KMS-11 (cell line): Measurements from ENCODE around the gene AKR7A3.

Experiments used
- H2AFZ ChIP-seq: fragments of 200-600 bp; sonication (generic); 2 replicates; pipeline ENCODE4 v1.6.1; 2016; ENCODE audit warnings: antibody characterized with exemption, mixed run types, low read depth
- H3K27ac ChIP-seq: fragments of 200-600 bp; sonication (generic); 2 replicates; pipeline ENCODE4 v1.6.1; 2016; ENCODE audit warnings: mild to moderate bottlenecking, mixed run types
- H3K27me3 ChIP-seq: fragments of 200-600 bp; sonication (generic); 2 replicates; pipeline ENCODE4 v1.6.1; 2017; ENCODE audit warnings: mild to moderate bottlenecking, low read depth, mixed run types, moderate library complexity; ENCODE audit not compliant: insufficient read depth
- H3K36me3 ChIP-seq: fragments of 200-600 bp; sonication (generic); 2 replicates; pipeline ENCODE4 v1.6.1; 2017; ENCODE audit warnings: mild to moderate bottlenecking, mixed run types; ENCODE audit not compliant: insufficient read depth
- H3K4me1 ChIP-seq: fragments of 200-600 bp; sonication (generic); 2 replicates; pipeline ENCODE4 v1.6.1; 2016; ENCODE audit warnings: mild to moderate bottlenecking, low read depth, mixed run types; ENCODE audit not compliant: poor library complexity, severe bottlenecking
- H3K4me2 ChIP-seq: fragments of 200-600 bp; sonication (generic); 2 replicates; pipeline ENCODE4 v1.7.0; 2016; ENCODE audit warnings: mild to moderate bottlenecking, mixed run types
- H3K4me3 ChIP-seq: fragments of 200-600 bp; sonication (generic); IDR thresholded peaks from 2 replicates; pipeline ENCODE4 v1.6.1; 2017; ENCODE audit warnings: low read depth, low read length, mixed read lengths; ENCODE audit not compliant: insufficient read depth
- H3K79me2 ChIP-seq: fragments of 200-600 bp; sonication (generic); 2 replicates; pipeline ENCODE4 v1.6.1; 2016; ENCODE audit warnings: low read depth, mixed run types; ENCODE audit not compliant: insufficient read depth
- H3K9ac ChIP-seq: fragments of 200-600 bp; sonication (generic); 2 replicates; pipeline ENCODE4 v1.6.1; 2016; ENCODE audit warnings: mild to moderate bottlenecking, mixed run types
- H4K20me1 ChIP-seq: fragments of 200-600 bp; sonication (generic); 2 replicates; pipeline ENCODE4 v1.6.1; 2016; ENCODE audit warnings: mild to moderate bottlenecking, mixed run types; ENCODE audit not compliant: insufficient read depth
- TF ChIP-seq, protein P1 (sequence below): fragments of 200-600 bp; sonication (generic); conservative IDR thresholded peaks from 2 replicates; pipeline ENCODE4 v1.6.1; 2017; ENCODE audit warnings: low read depth, mild to moderate bottlenecking, antibody characterized with exemption, low read length, moderate library complexity, mixed read lengths

Gene AKR7A3

DNA sequence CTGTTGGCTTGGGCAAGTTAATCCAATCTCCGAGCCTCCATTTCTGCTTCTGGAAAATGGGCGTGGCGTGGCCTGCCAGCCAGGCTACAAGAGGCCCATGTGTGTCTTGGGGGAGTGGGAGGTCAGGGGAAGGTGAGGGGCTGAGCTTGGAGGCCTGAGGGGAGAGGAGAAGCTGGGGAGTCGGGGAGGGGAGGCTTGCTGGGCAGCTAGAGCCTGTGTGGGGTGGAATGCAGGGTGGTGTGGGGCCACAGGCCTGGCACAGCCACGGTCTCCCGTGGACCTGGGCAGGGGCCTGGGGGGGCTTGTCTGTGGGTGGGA is 38.1 kb upstream of the AKR7A3 start:
- Histone ChIP-seq H3K4me1 (no peaks in the 10 kb centered on the region), H3K27me3 (no peaks in the 10 kb centered on the region), H2AFZ (no peak overlapping the region), H4K20me1 (no peaks in the 10 kb centered on the region), H3K79me2 (no peaks in the 10 kb centered on the region), H3K36me3 (no peaks in the 10 kb centered on the region), H3K4me3 (no peak overlapping the region), H3K4me2 (no peak overlapping the region), H3K9ac (no peak overlapping the region), H3K27ac (no peak overlapping the region)
- TF ChIP-seq, protein P1, sequence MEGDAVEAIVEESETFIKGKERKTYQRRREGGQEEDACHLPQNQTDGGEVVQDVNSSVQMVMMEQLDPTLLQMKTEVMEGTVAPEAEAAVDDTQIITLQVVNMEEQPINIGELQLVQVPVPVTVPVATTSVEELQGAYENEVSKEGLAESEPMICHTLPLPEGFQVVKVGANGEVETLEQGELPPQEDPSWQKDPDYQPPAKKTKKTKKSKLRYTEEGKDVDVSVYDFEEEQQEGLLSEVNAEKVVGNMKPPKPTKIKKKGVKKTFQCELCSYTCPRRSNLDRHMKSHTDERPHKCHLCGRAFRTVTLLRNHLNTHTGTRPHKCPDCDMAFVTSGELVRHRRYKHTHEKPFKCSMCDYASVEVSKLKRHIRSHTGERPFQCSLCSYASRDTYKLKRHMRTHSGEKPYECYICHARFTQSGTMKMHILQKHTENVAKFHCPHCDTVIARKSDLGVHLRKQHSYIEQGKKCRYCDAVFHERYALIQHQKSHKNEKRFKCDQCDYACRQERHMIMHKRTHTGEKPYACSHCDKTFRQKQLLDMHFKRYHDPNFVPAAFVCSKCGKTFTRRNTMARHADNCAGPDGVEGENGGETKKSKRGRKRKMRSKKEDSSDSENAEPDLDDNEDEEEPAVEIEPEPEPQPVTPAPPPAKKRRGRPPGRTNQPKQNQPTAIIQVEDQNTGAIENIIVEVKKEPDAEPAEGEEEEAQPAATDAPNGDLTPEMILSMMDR: no peak

DNA sequence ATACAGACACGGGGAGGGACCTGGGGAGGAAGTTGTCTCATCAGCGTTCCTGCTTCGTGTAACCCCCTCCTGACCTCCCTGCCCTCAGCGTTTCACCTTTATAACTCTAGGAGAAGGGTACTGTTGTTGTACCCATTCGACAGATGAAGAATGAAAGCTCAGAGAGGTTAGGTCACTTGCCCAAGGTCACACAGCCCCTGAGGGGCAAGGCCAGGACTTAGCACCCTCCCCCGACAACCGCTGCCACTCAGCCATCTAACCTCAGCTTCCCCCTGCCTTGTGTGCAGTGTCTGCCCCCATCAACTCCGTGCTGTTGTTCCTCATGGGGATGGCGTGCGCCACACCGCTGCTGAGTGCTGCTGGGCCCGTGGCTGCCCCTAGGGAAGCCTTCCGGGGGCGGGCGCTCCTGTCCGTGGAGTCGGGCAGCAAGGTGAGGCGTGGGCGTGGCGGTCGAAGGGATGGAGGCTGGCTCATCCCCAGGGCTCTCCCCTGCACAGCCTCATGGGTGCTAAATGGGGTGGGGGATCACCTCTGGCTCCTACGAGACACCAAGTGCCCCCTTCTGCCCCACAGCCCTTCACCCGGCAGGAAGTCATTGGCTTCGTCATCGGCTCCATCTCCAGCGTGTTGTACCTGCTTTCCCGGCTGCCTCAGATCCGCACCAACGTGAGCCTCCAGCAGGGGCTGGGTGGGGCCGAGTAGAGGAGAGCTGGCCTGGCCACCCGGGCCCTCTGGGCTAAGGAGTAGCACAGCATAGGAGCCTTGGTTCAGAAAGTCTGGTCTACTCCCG is 37.6 kb upstream of the AKR7A3 start:
- Histone ChIP-seq H3K27me3 (no peaks in the 10 kb centered on the region), H3K4me3 (no peak overlapping the region), H3K4me1 (no peaks in the 10 kb centered on the region), H3K79me2 (no peaks in the 10 kb centered on the region), H3K9ac (no peak overlapping the region), H4K20me1 (no peaks in the 10 kb centered on the region), H3K36me3 (no peaks in the 10 kb centered on the region), H3K4me2 (no peak overlapping the region), H3K27ac (no peak overlapping the region), H2AFZ (no peak overlapping the region)
- TF ChIP-seq, protein P1: no peak

DNA sequence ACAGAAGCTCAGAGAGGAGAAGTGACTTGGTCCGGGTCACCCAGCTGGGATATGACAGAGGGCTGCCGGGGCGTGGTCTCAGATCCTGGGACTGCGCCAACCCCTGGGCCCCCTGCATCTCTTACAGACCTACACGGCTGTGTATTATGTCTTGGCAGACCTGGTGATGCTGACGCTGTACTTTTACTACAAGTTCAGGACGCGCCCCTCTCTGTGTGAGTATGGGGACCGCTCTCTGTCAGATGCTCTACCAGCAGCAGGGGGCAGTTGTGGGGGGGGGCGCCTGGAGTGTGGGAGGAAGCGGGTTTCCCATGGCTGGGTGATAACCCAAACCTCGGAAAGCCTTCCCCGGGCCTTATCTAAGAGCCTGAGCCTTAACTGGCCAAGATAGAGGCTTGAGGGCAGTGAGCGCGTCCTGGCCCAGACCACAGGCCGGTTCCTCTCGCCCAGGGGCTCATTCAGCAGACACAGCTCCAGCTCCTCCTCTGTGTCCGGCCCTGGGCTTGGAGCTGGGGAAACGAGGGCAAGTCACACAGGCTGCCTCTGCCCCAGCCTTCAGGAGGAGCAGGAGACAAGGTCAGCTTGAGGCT is 36.9 kb upstream of the AKR7A3 start:
- no peak overlapping the region for H3K4me3 ChIP-seq
- no peak overlapping the region for H3K27ac ChIP-seq
- no peak overlapping the region for H2AFZ ChIP-seq
- H3K4me2 ChIP-seq: no peak overlapping the region
- H3K9ac ChIP-seq: no peak overlapping the region
- H3K36me3 ChIP-seq: no peaks in the 10 kb centered on the region
- no peaks in the 10 kb centered on the region for H3K79me2 ChIP-seq
- H4K20me1 ChIP-seq: no peaks in the 10 kb centered on the region
- no peaks in the 10 kb centered on the region for H3K27me3 ChIP-seq
- no peaks in the 10 kb centered on the region for H3K4me1 ChIP-seq
- TF ChIP-seq, protein P1: no peak

- Histone ChIP-seq H3K27me3 (no peaks in the 10 kb centered on the region), H3K27ac (no peak overlapping the region), H3K79me2 (no peaks in the 10 kb centered on the region), H3K4me3 (no peak overlapping the region), H2AFZ (no peak overlapping the region), H3K9ac (no peak overlapping the region), H4K20me1 (no peaks in the 10 kb centered on the region), H3K4me2 (no peak overlapping the region), H3K36me3 (no peaks in the 10 kb centered on the region), H3K4me1 (no peaks in the 10 kb centered on the region)
- TF ChIP-seq, protein P1: no peak
These were observed 36.1 kb upstream of the AKR7A3 start for GRCh38 chr1:19324665-19324990.
